GM19468 (cell line): Measurements from ENCODE around the gene RYR3.

Experiments
- ATAC-seq: cut with Tn5 transposase; IDR thresholded peaks from one replicate; pipeline ENCODE4 v1.9.1; 2021; ENCODE audit warnings: mild to moderate bottlenecking, moderate library complexity, moderate number of reproducible peaks; ENCODE audit not compliant: unreplicated experiment; ENCODE audit errors: extremely low read depth

Gene RYR3

GRCh38 chr15:33315044-33315443 is 4.3 kb downstream of the RYR3 start:
- ATAC-seq = no peak

DNA sequence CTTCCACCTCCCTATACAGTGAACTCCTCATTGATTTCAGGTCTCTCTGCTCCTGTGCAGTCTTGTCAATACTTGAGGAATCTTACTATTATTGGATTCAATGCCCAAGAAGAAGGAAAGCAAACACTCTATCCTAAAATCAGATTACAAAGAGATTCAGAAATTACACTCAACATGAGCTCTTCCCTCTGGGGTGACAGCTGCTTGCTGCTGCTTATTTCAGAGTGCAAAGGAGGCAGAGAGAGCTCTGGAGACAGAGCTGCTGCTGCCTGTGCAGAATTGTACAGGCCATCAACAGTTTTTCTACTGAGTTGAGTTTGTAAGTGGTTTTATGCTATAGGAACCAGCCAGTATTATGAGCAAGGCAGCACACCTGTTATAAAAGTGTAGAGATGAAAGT is 7.1 kb downstream of the RYR3 start:
- ATAC-seq = no peak

- no peak for ATAC-seq
Observed at GRCh38 chr15:33320017-33320416, 9.2 kb downstream of the RYR3 start.

- no peak for ATAC-seq
Observed at GRCh38 chr15:33322091-33322490, 11.3 kb downstream of the RYR3 start.

DNA sequence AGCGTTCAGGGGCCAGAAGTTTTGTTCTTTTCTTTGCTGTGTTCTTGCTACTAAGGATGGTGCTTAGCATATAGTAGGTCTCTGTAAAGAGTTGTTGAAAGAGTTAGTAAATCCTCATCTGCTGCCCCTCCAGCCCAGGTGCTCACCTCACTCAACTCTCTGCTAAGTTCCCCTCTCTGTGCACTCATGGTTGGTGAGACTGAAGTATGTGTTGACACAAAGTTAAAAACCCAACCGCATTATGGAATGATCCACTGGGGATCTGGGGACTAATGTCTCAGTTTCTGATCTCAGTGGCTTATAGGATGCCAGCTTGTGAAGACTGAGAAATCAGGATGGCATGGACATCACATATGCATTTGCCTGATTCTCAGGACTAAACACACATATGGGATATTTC is 13.8 kb downstream of the RYR3 start:
- no peak for ATAC-seq

DNA sequence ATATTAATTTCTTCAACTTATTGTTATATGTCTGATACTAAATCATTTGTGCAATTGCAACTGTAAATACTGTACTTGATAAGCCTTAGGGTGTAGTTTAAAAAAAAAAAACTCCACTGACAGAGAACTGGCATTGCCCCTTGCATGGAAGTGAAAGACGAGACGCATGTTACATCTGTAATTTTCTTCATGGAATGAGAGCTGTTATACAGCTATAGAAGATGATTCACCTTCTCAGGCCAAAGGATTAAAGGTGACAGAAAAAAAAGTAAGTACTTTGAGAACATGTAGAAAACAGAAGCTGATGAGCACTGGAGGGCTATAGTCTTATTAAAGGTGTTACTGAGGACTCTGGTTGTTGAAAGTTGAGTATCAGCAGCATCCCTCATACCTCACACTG is 16.1 kb downstream of the RYR3 start:
- ATAC-seq = no peak

DNA sequence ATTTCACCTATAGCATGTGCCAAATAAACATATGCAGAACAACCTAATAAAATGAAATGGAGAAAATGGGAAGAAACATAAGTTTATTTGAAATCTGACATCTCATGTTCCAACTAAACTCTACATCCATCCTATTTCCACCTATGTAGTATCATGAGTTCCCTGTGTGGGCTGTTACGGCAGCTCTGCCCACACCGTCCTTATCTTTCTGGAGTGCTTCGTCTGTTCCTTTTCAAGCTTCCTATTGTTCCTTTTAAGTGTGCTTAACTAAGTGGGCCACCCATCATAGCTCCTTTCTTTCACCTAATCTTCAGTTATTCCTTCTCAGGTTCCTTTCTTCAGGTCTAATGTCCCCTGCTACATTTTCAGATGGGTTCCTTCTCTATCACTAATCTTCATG is 17.3 kb downstream of the RYR3 start:
- no peak for ATAC-seq

GRCh38 chr15:33329457-33329856 is 18.7 kb downstream of the RYR3 start:
- no peak for ATAC-seq

GRCh38 chr15:33330931-33331330 is 20.2 kb downstream of the RYR3 start:
- ATAC-seq = no peak

- no peak for ATAC-seq
Observed at GRCh38 chr15:33341953-33342352, 31.2 kb downstream of the RYR3 start.

- no peak for ATAC-seq
Observed at GRCh38 chr15:33343275-33343674, 32.5 kb downstream of the RYR3 start.

GRCh38 chr15:33344111-33344510 is 33.3 kb downstream of the RYR3 start:
- no peak for ATAC-seq

- no peak for ATAC-seq
Observed at GRCh38 chr15:33344530-33344929, 33.8 kb downstream of the RYR3 start.

GRCh38 chr15:33354411-33354810 is 43.6 kb downstream of the RYR3 start:
- ATAC-seq = no peak

- no peak for ATAC-seq
Observed at GRCh38 chr15:33357845-33358244, 47.1 kb downstream of the RYR3 start.

DNA sequence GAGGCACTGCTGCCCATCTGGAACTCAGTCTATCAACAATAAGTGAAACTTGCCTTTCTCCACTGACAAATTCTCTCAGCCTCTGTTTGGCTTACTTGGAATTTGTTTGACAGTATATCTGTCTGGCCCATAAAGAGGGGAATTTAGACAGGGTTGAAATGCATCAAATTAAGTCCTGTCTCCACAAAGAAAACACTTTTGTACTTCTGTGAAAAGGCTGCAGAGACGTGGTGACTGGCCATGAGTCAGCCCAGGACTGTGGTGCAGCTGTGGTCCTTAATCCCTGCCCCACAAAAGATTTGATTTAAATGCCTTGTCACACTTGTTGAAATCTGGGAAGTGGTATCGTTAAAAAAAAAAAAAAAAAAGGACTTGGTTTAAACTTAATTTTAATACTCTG is 47.5 kb downstream of the RYR3 start:
- no peak for ATAC-seq

DNA sequence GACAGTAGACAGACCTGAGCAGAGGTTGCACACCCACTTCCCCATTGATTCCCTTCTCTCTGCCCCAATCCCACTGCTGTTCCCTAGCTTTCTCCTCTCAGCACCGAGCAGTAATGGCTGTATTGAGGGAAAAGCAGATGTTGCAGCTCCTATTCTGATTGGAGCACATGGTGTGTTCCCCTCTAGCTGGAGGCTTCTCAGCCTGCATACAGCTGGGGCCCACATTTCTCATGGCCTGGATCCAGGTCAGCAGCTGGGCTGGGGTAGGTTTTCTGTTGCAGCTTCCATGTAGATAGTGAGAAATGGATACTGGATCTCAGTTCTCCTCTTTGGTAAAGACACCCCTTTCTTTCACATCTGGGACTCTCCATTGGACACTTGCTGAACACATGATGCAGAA is 50.1 kb downstream of the RYR3 start:
- ATAC-seq = no peak

DNA sequence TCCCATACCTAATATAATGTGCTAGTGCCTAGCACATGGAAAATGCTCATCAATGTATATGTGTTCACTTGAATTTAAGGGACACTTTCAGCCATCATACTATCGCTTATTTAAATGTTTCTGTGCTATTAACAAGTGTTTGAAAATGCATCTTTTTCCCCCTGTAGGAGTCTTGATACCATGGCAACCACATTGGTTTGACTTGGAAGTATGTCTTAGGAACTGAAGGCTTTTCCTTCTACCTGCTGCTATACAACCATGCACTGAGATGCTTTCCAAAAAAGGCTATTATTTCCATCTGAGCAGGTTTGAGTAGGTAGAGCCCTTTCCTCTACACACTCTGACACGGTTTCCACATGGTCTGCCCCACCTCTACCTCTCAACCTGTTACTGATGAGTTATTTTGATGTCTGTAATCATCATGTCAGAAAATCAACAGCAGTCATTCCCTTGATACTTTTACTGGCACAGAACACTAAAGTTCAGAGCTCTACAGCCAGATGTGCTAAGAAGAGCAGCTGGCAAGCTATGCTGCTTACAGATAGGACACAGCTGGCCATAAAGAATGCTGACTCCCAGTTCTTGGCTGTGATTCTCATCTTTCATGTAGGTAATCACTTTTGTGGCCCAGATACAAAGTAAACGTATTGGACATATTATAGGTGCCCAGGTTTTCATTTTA is 59.3 kb downstream of the RYR3 start:
- no peak for ATAC-seq

- ATAC-seq = no peak
Observed at GRCh38 chr15:33370623-33371020, 59.9 kb downstream of the RYR3 start.

DNA sequence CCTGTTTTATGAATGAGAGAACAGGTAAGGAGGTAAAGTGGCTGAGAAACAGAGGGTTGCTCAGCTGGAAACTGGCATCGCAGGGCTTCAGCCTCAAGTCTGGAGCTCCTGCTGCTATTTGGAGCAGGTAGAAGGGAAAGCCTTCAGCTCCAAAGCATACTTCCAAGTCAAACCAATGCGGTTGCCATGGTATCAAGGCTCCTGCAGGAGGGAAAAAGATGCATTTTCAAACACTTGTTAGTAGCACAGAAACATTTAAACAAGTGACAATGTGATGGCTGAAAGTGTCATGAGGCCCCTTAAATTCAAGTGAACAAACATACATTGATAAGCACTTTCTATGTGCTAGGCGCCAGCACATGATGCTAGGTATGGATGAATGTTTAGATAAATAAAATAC is 60.4 kb downstream of the RYR3 start:
- no peak for ATAC-seq

DNA sequence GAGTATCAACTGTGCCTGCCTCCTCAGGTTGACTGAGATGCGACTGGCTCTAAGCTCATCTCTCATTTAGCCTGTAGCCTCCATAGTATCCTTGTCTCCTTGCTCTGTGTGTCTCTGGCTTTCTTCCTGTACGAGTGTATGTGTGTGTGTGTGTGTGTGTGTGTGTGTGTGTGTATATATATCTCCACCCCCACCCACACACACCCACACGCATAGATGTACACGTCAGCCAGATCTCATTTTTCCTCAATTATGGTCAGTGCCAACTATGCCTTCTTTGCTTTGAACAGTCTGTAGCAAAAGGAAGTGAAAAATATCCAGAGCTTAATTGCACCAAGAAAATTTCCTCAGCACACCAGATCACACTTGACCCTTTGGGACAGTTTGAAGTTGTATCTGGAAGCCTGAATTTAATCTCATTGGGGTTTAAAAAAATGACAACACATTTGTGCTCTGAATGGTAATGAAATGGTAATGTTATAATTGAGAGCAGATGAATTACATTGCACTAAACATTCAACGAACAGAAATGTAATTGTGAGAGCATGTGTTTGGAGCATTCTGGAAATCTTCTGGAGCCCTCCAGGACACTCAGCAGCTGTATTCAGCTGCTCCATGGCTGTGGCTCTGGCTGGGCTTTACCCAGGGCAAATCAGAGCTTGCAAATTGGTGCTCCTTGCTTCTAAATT is 63.6 kb downstream of the RYR3 start:
- ATAC-seq = no peak

GRCh38 chr15:33375236-33375635 is 64.5 kb downstream of the RYR3 start:
- no peak for ATAC-seq
